Inflammatory macrophage (primary cell): ENCODE data around the gene DAB2.

Source experiments
- DNase-seq, 2 donors: peaks; one replicate each; pipeline ENCODE4 v3.0.0-alpha.2; 2020 to 2022
- total RNA-seq, 18 experiments: gene quantifications; one replicate each; lab custom pipeline; 2026; ENCODE audit warnings: mixed read lengths in 6 of 18, inconsistent platforms in 2 of 18; lab: John Stamatoyannopoulos, UW

Gene DAB2
- 60.9 to 712 (median 354) reads per million in 18 experiments for total RNA-seq

GRCh38 chr5:39424736-39425637 is at the start of gene DAB2:
TSS of gene DAB2 (minus strand) at chr5:39424980. CDS start at chr5:39394320, 30,660 bp downstream.
- DNase-seq = peak; percentile 97

GRCh38 chr5:39473156-39473775 is 48.5 kb upstream of the DAB2 start:
- no peak for DNase-seq

DNA sequence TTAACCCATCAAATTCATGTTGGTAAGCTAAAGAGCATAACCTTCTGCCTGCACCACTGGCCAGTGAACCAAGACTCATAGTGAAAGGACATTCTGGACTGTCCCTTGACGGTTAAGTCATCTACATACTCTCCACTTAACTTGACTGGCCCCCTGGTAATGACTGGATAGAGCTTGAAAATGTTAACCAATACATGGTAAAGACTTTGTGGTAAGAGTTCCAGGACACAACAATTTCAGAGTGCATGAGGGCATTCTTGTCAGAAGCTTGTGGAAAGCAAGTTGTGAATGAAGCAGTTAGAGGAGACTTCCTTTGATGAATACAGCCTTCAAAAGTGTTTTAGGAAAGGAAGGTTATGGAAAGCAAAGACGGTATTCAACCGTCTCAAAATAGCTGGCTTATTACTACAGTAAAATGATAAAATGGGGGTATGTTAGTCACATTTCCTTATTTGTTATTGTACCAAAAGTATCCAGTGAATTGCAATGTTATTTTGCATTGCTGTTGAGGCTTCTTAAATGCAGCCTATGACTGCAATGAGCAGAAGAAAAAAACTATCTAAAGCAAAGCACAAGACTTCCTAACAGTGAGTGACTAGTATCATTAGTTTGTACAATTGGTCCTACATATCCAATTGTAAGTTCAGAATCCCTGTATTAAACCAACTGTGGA is 47.2 kb upstream of the DAB2 start:
- DNase-seq = no peak

DNA sequence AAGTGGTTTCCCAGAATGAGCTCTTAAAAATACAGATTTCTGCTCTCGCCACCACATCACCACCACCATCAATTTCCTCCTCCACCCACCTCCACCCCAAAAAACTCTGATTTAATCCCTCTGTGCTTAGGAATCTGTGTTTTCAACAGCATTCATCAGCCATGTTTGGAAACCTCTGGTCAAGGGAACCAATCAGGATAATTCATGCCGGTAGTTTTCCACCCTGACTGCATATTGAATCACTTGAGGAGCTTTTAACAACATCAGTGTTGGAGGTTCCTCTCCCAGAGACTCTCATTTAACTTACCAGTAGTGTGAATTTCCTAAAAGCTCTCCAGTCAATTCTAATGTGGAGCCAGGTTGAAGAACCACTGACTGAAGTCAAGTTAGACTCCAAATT is 46.0 kb upstream of the DAB2 start:
- DNase-seq = peak; percentile 60 to 68

GRCh38 chr5:39469777-39470415 is 45.1 kb upstream of the DAB2 start:
- peak; percentile 82 to 85 for DNase-seq

GRCh38 chr5:39469176-39469575 is 44.4 kb upstream of the DAB2 start:
- peak; percentile 24 to 62 for DNase-seq

DNA sequence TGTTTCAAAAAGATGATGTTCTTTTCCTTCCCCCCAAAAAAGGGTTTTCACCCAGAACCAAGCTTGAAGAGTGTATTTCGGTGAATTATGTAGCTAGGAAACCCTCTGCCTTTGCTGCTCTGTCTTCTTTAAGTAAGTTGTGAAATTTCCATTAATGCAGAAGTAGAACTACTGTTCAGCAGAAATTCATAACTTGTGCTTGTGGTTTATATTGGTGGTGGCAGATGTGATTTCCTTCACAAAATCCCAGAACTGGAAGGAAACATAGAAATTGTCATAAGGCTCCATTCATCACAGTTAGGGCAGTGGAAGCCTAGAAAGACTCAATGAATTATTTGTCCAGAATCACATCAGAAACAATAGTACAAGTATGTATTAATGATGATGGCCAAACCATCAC is 42.1 kb upstream of the DAB2 start:
- DNase-seq = peak; percentile 72 to 91

GRCh38 chr5:39465843-39466242 is 41.1 kb upstream of the DAB2 start:
- DNase-seq = no peak

- no peak for DNase-seq
Observed at GRCh38 chr5:39465097-39465496, 40.3 kb upstream of the DAB2 start.

- DNase-seq = no peak
Observed at GRCh38 chr5:39464088-39464487, 39.3 kb upstream of the DAB2 start.

DNA sequence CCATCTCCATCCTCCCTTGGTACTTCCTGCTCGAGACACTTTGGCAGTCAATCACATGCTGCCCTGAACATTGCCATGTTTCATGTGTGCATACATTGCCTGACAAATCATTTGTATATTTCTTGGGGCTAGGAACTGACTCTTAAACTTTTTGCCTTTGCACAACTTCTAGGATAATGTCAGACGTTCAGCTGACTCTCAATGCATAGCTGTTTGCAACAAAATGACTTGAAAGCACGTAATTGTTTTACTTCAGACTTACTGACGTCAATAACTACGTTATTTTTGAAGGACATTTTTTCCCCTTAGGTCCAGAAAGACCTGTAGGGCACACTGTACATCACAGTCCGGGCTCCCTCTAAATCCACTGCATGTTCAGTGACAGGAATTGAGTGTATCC is 37.4 kb upstream of the DAB2 start:
- peak in 1 of 2 donors; percentile 27 for DNase-seq

DNA sequence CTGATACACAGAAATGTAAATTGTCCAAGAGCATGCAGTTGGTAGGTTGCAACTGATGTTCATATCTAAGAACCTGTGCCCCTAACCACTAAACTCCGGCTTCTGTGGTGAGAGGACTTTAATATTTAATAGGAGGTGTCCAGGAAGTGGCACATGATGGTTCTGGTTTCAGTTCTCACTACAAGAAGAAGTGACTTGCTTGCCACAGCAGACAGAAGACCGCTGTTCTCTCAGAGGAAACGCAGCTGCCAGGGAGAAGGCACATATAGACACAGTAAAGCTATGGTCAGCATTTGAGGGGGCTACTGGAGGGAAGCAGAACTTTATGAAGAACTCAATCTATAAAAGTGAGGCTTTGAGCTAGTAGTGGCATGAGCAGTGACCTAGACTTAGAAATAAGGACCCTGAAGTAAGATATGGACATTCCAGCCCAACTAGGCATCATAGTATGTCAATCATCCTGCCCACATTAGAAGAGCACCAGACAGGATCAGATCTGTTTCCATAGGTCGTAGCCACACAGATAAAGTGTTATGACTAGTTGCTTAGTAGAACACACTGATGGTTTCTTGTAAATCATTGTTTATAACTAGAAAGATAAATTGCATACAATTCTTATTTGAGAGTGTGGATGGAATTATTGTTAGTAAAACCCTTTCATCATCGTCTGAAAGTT is 36.4 kb upstream of the DAB2 start:
- peak; percentile 81 to 83 for DNase-seq

GRCh38 chr5:39459907-39460306 is 35.1 kb upstream of the DAB2 start:
- DNase-seq = no peak

- no peak for DNase-seq
Observed at GRCh38 chr5:39459071-39459470, 34.3 kb upstream of the DAB2 start.

DNA sequence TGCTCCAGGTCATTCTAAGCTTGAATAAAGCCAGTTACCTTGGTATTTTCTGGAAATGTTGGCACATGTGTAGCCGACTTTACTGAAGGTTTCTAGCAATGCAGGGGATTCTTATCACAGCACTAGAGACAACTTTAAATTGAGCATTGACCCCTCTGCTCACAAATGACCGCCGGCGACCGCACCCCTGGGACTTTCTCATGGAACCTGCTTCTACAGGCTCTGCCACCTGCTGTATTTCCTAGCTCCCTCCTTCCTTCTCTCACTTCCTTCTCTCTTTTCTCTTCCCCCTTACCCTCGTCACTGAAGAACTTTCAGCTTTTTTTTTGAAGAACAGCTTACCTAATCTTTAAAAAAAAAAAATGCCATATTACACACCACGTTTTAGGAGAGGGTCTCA is 30.9 kb upstream of the DAB2 start:
- DNase-seq = no peak

DNA sequence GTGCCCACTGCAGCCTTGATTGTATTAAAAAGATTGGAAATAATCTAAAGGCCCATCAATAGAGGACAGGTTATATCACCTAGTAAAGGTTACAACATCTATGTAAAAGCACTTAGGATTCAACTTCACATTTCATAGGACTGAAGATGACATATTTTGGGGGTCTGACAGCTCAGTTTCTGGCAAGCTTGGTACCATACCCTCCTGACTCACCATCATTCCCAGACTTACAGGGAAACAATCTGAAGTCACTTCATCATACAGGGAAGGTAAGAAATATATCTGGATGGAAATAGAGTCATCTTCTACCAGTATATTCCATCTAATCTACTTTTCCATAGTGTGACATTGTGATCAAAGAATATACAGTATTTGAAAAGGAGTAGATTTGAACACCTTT is 28.8 kb upstream of the DAB2 start:
- no peak for DNase-seq

- peak in 1 of 2 donors; percentile 24 for DNase-seq
Observed at GRCh38 chr5:39452846-39453245, 28.1 kb upstream of the DAB2 start.

DNA sequence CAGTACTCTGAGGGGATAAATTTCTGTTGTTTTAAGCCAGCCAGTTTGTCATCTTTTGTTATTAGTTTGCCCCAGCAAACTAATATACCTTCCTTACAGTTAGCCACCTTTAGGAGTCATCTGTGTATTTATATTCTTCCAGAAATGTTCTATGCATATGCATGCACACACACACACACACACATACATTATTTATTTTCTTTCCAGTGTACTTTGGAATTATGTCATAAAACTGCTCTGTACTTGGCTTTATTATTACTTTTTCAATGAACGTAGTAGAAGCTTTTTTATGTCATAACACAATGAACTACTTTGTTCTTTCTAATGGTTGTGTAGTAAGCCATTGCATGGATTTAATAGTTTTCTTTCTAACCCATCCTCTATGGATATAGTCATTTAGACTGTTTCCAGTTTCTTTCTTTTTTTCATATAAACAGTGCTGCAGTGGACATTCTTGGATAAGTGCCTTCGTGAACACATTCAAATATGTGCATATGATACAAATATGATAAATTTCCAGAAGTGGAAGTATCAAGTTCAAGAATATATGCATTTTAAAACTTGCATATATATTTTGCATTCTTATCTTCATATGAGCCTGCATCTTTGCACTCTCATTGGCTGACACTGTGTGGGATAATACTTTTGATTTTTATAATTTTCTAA is 26.6 kb upstream of the DAB2 start:
- DNase-seq = no peak

- no peak for DNase-seq
Observed at GRCh38 chr5:39450487-39450886, 25.7 kb upstream of the DAB2 start.

DNA sequence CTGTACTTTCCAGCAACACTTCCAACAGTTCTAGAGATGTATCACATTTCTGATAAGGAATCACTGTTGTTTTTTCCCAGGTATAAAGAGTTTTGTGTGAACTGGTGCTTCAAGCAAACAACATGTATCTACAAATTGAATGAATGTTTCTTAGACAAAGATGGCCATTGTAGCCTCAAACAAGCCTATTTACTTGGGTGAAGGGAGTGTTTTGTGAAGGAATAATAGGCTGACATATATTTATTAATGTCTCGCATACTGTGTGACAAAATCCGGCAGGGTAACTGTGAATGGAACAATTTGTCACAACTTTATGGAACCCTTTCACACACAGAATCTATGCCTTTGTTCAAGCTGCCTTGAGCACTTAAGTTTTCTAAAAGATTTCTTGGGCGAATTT is 24.8 kb upstream of the DAB2 start:
- DNase-seq = no peak

DNA sequence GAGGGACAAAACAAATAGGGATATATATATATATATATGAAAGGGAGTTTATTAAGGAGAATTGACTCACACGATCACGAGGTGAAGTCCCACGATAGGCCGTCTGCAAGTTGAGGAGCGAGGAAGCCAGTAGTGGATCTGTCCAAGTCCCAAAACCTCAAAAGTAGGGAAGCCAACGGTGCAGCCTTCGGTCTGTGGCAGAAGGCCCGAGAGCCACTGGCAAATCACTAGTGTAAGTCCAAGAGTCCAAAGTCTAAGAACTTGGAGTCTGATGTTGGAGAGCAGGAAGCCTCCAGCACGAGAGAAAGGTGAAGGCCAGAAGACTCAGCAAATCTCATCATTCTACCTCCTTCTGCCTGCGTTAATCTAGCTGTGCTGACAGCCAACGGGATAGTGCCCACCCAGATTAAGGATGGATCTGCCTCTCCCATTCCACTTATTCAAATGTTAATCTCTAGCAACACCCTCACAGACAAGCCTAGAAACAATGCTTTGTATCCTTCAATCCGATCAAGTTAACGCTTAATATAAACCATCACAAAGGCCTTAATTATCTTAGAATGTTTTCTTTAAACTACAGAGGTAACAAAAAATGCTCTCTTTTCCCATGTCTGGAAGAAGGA is 23.8 kb upstream of the DAB2 start:
- no peak for DNase-seq
